Heart left ventricle (tissue), 13 donors: ENCODE data around the gene PTPRM.

Experiments used
- POLR2A ChIP-seq, 2 donors: fragments of 450-650 bp; IDR thresholded peaks; one replicate each; pipeline ENCODE4 v1.6.1; 2017; ENCODE audit warnings: antibody characterized with exemption in 2 of 2, mild to moderate bottlenecking in 2 of 2, moderate library complexity in 2 of 2
- TF ChIP-seq, protein P1 (sequence below), 12 donors: fragments of 200-600 bp; sonication (generic) in 4 of 12; IDR thresholded peaks; one replicate each; pipeline versions ENCODE4 v1.5.0 to v1.8.0; 2018 to 2022; ENCODE audit warnings: antibody characterized with exemption in 12 of 12, mild to moderate bottlenecking in 5 of 12
- donor health status: ischemic (EF 13 %, LVEDD 7.1; RV severe dilation, severe dysfunction).
- donor health status: DM: no; HTN: yes; CAD: no.
- donor health status: DM: no; HTN: no; CAD: no.
- donor health status: ischemic (EF 25% LVEDD 6.9; RV normal size, moderate dysfunction).
- donor health status: ischemic (EF 25% LVEDD 5.7; RV mildly dilated, moderate dysfunction).
- donor health status: ischemic (EF 35%, LVEDD 5.7; RV mildly dilated, moderate dysfunction).
- donor health status: nonischemic (EF 11% LVEDD 7.7; RV severe dilation, severe dysfunction).
- donor health status: DM: yes; HTN: yes; CAD: no.
- donor health status: PGD.
- donor health status: ischemic (EF 29% LVEDD 5.4; RV normal size, mild dysfunction).
- donor health status: nonischemic (EF 23%, LVEDD 6.1; RV moderate dilation, normal function).

DNA sequence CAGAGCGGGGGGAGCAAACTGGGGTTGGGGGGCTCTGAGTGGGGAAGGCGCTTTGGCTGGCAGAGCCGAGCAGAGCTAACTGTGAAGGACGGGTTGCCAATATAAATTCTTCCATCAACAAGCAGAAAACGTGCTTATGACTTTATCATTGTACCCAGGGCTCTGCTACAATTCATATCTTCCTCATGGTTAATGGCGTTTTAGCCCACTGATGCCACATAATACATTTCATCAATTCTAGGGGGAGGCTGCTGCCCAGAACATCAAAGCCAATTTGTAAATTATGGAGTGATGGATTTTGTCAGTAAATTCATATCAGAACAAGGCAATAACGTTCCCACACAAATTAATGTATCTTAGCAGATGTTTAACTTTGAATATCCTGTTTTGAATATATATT lies 866.7 kb downstream of the PTPRM start:
- TF ChIP-seq, protein P1, sequence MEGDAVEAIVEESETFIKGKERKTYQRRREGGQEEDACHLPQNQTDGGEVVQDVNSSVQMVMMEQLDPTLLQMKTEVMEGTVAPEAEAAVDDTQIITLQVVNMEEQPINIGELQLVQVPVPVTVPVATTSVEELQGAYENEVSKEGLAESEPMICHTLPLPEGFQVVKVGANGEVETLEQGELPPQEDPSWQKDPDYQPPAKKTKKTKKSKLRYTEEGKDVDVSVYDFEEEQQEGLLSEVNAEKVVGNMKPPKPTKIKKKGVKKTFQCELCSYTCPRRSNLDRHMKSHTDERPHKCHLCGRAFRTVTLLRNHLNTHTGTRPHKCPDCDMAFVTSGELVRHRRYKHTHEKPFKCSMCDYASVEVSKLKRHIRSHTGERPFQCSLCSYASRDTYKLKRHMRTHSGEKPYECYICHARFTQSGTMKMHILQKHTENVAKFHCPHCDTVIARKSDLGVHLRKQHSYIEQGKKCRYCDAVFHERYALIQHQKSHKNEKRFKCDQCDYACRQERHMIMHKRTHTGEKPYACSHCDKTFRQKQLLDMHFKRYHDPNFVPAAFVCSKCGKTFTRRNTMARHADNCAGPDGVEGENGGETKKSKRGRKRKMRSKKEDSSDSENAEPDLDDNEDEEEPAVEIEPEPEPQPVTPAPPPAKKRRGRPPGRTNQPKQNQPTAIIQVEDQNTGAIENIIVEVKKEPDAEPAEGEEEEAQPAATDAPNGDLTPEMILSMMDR (IDR thresholded peaks at IDR 0.05) = no peak
- TF ChIP-seq POLR2A (IDR thresholded peaks at IDR 0.05) = no peak
